DMS153 (cell line): ENCODE measurements around the gene MEGF6.

Experiments used
- DNase-seq: peaks from one replicate; lab custom pipeline; 2025; lab: John Stamatoyannopoulos, UW

MEGF6 gene

DNA sequence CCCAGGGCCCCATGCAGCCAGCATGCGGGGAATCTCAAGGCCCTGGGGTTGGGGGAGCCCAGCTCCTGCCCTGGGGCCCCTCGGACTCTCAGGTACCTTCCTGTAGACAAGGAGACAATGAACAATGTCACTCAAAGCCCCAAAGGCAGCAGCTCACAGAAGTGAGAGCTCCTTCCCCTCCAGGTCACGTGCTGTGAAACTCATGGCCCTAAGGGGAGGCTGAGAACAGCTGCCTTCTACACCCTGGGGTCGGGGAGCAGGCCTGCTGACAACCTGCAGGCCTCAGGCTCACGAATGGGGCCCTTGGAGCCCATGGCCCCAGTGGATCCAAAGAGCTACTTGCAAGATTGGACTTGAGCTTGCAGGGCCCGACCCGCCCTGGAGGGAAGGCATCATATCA, 3.2 kb downstream of the MEGF6 start:
- no peak for DNase-seq

DNA sequence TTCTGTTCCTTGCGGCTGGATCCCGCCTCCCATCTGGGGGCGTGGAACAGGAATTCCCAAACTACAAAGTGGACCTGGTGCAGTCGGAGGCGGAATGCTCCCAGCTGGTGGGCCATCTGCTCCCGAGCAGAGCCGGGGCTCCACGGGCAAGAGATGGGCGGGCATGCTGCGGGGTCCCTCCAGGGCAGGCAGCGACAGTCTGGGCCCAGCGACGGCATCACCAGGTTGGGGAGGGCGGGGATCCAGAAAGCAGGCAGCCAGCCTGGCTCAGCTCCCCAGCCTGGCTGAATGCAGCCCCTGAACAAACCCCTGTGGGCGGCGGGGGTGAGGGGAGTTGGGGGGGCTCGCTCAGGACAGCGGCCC, 3.6 kb downstream of the MEGF6 start:
- no peak for DNase-seq

DNA sequence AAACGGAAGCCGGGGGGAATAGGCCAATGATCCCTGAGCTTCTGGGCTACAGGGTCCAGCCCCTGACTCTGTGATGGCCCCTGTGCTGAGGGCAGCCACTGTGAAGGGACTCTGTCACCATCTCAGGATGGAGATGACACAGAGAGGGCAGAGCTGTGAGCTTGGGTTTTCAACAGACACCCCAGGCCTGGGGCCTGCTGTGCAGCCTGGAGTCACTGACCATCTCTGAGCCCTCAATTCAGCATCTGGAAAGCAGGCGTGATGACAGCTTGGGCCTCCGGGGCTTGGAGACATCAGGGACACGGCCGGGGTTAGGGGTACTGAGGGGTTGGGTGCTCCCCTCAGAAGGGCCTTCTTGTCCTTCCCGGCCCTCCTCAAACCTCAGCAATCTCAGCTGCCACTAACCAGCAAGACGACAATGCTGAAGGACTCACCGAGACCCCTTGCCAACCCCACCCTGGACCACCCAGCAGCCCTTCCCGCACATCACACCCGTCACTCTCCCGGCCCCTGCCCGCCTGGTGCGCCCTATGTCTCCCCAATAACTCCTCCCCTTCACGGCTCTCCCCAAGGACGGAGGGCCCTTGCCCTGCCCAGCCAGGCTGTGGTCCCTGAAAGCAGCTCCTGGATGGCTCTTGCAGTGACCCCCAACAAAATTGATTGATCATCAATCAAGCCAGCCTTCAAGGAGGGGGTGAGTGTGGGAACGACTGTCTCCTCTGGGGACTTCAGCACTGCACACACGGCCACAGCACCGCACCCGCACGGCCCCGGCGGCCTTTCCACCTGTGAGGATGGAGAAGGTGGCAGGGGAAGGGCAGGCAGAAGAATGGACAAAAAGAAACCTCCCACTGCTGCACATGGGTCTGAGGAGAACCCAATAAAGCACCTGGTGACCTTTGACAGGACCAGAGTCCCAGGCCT, 4.3 kb downstream of the MEGF6 start:
- no peak for DNase-seq

DNA sequence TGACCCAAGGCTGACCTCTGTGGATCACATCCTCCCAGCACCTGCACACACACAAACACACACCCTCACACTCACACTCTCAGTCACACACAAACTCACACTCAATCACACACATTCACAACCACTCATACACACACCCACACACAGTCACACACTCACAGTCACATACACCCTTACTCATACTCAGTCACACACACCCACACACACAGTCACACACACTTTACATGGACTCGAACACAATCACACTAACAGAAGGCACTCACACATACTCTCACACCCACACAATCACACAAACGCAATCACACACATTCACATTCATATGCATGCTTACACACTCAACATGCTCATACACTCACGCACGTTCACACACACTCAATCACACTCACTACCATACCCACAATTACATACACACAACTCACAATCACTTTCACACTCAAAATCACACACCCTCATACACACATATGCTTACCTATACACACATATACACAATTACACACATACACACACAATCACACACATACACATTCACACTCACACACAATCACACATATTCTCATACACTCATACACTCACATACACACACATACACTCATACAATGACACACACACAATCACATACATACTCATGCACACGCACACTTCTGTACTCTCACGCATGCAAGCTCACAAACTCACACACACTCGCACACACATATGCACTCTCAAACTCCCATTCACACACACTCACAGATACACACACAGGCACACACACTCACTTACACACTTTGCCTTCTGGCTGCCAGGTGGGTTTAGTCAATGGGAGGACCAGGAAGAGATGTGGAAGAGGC, 6.1 kb downstream of the MEGF6 start:
- DNase-seq, result no peak

DNA sequence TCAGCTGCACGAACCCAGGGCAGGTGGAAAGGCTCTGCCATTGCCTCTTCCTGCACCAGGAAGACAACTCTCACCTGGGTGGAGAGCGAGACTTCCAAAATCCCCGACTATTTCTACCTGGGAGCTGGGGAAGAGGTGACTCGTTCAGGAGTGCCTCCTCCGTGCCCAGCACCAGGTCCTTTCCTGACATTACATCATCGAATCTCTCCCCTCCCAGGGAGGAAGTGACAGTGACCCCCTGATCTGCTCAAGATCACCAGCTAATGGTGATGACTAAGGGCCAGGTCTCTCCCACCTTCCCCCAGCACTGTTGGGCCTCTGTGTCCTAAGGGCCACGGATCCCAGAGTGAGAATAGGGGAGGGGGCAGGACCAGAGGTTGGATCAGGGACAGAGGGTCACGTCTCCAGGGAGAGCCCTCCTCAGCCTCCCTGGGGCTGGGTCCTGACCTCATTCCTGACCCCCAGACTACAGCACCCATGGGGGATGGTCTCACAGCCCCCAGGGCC, 6.8 kb downstream of the MEGF6 start:
- no peak for DNase-seq

DNA sequence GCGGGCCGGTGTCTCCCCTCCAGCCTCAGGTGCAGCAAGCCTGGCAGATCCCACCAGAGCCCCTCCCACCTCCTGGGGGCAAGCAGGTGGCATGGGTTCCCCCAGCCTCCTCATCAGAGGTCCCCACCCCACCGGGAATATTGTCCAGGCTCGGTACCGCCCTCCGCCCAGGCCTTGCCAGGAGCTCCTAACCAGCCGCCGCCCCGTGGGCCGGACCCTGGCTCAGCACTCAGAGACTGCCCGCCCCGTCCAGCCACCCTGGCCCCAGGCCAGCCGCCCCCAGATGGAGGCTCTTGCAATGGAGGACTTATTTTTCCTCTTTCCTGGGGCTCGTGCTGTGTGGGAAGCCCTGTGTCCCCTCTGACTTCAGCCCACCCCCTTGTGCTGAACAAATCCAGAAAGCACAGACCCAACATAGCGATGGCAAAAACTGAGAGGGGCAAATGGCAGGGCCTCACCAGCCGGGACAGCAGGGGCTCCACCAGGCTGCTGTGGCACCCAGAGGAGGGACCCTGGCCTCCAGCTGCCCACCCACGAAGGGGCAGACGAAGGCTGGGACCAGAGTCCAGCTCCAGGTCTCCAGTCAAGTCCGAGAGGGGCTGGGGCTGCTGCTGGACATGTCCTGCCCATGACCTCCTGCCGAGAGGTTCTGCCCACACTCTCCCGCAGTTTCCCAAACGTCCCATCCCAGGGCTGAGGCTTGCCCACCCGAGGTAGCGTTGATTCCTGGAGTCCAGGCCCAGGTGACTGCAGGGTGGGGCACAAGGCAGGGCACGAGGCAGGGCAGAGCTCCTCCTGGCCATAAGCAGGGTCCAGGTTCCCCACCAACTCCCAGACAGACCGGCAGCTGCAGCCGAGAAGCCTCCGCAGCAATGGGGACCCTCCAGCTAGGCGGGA, 7.5 kb downstream of the MEGF6 start:
- DNase-seq, result no peak

DNA sequence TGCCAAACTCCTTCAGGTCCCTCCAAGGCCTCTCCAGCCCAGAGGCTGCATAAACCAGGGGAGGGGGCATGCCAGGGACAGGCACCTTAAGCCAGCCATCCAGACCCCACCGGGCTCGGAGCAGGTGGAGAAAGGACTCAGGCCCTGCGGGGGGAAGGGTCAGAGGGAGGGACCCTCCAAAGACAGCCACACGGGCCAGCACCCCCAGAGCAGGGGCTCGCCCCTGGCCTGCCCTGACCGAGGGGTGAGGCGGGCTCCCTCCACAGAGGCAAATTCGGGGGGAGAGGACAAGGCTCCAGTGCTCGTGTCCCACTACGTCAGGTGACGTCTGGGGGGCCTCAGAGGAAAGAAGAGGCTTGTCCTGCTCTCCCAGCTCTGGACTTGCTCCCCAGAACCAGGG, 8.2 kb downstream of the MEGF6 start:
- no peak for DNase-seq

DNA sequence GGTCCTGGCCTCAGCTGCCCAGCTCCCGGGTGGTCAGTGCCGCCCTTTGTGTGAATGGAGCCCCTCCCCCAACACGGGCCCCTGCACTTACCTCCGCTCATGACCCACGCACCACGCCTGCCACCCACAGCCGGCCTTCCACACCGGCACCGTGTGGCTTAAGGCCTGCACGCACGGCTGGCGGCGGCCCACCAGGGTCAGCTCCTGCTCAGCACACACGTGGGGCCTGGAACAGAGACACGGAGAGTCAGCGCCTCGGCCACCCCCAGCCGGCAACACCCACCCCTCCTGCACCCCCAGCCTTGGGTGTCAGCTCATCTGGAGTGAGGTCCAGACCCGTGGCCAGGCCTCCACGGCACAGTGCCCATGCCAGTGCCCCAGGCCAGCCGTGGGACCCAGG, 8.9 kb downstream of the MEGF6 start:
- DNase-seq, result no peak

DNA sequence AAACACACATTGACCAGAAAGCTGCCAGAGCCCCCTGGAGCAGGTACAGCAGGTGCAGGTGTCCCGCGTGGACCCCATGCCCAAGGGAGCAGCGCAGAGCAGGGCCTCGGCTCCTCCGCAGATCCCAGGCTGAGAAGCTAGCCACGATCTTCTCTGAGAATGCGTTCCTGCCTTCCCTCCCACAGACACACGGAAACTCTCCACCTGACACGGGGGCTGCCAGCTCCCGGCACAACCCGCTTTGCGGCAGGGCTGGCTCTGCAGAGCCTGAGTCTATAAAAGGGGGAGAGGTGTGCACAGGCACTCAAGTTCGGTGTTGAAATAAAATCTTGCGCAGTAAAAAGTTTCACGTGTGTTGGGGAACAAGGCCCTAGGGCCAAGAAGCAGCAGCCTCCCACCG, 9.6 kb downstream of the MEGF6 start:
- no peak for DNase-seq

DNA sequence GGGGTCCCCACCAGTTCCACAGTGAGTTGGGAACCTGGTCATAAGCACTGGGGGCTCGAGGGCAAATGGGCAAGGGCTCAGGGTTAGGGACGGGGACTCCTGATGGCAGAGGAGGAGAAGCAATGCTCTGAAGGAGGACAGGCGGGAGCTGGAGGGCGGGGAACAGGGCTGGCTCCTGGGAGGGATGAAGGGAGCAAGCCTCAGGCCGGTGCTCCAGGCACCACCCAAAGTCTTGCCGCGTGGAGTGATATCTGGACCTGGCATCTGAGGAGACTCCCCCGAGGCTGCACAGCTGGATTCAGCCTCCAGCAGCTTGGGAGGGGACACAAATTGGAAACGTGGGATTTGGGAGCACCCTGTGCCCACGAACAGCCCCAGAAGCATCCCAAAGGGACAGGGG, 11.0 kb downstream of the MEGF6 start:
- no peak for DNase-seq

DNA sequence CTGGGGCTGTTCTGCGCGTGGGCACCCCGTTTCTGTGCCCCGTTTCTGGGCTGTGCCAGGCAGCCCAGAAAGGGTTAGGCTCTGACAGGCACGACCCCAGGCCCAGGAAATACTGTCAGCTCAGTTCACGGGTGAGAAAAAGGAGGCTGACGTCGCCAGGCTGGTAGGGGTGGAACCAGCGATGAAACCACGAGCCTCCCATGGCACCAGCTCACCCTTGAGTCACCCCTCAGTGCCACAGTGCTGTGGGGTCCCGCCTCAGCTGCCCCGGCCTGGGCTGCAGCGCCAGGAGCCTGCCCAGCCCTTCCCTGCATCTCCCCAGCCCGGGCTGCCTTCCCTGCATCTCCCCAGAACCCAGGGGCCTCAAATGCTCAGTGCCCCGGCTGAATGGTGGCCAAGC, 11.5 kb downstream of the MEGF6 start:
- DNase-seq, result no peak

DNA sequence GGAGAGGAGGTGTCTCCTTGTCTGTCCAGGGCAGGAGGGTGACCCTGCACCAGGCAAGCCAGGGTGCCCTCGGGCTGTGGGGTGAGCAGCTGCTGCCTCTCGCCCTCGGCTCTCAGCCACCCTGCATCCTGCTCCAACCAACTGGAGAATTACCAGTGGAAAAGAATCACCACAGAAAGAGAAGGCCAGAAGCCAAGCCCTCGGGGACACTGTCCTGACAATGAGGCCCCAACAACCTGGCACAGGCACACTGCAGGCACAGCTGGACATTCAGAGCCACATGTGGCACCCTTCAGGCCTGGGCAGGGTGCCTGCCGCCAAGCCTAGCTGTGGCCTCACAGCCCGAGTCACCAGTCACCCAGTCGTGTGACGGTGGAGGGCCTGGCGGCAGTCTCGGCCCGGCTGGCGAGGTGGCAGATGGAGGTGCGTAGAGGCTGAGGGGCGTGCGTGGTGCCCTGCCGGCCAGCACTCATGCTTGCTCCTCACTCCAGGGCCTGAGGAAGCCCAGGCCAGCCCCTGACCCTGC, 12.0 kb downstream of the MEGF6 start:
- no peak for DNase-seq

DNA sequence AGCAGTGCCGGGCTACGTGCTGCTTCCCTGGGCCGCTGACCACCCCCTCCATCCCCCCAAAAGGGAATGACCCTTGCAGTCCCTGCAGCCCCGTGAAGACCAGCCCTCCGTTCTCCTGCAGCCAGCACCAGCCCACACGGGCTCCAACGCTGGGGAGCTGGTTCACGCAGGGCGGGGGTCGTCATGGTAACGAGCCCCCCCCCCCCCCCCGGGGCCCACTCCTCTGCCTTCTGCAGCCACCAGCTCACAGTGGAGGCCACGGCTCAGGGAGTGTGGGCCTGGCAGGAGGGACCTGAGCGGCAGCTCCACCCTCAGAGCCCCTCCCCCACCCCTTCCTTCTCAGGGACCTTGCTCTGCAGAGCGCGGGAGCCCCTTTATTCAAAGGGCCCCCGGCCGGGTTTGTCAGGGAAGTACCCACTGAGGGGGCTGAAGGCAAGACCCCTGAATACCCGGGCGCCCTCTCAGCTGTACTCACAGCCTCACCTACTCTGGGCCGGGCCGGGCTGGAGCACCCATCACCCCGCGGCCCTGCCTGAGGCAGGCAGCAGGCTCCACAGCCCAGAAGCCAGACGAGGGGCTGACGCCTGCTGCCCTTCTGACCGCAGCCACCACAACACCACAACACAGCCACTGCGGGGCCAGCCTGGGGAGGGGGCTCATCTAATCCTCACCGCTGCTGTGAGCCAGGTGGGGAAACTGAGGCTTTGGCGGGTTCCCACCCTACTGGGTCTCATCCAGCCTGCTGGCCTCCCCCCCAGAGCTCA, 12.6 kb downstream of the MEGF6 start:
- no peak for DNase-seq

DNA sequence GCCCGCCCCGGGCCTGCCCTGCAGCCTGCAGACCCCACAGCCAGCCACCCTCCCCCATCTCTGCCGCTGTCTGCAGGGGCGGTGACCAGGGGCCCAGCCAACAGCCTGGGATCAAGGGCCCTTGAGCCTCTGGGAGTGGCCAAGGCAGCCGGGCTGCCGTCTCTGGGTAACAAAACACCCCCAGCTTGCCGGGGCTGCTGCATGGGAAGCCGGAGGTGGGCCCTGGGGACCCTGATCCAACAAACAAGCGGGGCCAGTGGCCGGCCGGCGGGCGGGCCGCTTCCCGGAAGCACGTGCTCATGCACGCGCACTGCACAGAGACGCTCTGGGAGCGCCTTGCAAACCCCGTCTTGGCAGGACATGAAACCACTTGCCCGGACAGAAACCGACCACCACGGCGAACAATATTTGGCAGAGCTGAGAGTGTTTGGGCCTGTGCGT, 13.2 kb downstream of the MEGF6 start:
- no peak for DNase-seq

DNA sequence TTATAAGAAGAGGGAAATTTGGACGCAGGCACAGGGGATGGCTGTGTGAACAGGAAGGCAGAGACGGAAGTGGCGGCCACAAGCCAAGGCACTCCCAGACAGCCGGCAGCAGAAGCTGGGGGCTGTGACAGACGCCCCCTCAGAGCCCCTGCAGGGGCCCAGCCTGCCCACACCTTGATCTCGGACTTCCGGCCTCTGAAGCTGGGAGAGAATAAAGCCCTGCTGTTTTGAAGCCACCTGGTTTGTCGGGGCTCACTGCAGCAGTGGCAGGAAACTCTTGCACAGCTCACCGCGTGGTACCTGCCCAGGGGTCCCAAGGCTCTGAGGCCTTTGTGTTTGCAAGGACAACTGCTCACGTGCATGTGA, 13.7 kb downstream of the MEGF6 start:
- DNase-seq, result no peak

DNA sequence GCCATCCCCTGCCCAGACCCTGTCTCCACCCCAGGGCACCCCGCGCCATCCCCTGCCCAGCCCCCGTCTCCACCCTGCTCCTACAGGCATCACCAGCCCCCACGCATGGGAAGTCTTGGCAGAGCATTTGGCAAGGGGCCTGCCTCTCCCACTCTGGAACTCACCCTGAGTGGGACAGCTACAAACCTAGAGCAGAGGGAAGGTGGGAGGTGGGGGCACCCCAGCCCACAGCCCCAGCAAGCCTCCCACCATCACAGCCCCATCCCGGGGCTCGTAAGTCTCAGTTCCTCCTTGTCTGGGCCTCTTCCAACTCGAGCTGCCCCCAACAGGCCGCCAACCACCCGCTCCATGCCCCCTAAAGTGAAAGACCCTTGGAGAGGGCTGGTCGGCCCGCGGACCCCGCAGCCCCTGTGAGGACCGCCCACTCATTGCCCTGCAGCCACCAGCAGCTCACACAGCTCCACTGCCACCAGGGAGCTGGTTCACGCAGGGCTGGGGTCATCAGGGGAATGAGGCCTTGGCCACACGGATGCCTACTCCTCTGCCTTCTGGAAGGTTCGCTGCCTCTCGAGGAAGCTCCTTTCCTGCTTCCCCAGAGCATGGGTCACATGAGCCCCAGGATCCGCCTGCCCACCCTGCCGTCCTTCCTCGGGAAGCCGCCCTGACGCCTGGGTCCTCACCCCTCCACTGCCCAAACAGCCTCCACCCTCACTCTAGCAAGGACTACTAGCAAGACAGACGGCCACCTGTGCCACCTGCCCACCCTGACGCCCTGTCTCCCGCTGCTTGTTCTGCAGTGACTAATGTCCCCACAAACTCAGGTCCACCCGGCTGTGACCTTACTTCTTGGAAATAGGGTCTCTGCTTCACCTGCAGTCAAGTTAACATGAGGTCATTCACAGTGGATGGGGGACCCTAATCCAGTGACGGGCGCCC, 14.4 kb downstream of the MEGF6 start:
- no peak for DNase-seq

DNA sequence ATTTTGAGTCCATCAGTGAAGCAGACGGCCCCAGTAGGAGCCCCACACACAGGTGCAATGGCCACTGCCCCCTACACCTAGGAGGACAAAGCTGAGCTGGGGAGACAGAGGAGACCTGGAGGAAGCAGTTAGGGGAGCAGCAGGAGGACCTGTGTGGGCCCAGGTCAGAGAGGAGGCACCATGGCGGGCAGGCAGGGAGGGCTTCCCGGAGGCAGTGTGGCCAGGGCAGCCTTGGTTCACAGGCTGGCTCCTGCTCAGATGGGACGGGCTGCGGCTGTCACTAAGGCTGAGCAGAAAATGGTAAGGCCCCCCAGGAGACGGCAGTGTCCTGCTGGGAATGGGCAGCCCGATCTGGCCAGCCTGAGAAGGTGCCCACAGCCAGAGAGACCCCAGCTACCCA, 15.4 kb downstream of the MEGF6 start:
- no peak for DNase-seq

DNA sequence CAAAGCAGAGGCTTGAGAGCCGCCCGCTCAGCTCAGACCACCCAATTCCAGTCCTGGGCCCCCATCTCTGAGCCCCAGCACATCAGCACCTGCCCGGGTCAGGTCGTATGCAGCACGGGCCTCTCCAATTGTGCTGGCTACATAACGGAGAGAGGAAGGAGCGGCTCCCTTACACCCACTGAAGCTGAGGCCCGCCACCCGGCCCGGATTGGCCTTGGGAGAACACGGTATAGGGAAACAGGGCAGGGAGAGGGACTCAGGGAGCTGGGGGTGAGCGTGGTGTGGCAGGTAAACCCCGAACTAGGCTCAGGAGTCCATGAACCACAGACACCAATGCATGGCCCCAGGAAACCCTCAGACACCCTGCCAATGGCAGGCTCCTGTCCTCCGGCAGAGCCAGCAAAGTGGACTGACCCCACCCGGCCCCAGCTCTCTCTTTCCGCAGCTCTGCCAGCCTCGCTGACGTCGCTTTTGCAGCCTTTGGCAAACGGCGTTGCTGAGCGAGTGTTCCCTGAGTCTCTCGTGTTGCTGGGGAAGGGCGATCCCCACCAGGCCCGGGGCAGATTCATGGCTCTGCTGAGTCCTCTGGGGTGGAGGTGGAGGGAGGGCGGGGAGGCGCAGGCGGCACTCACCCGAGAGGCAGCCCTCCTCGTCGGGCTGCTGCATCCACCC, 16.5 kb downstream of the MEGF6 start:
- DNase-seq, result no peak

DNA sequence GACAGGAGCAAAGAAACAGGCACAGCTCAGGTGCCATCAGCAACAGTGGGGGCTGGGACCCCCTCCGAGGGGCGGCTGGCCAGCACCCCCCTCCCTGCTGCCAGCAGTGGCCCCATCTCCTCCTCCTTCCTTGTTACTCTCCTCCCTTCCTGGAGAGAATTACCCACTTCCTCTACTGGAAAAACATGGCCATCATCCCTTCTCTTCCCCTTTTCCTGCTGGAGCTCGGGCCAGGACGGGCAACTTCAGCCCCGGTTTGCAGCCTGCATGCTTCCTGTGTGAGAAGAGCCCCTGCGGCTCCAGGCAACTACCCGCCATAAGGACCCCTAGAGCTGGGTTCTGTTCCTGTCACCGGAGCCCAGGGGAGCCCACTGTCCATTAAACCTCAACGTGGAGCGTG, 17.6 kb downstream of the MEGF6 start:
- no peak for DNase-seq
